Effector memory CD4-positive, alpha-beta T cell (primary cell): Measurements from ENCODE around the gene ASXL1.
"Not testable (repeated sequence)": the region's sequence is repeated elsewhere in the genome, so short reads cannot be mapped to it uniquely, and the experiment has no call there.

Source experiments
- DNase-seq, 3 donors: peaks; one replicate each; pipeline ENCODE4 v3.0.0-alpha.2; 2020
- H3K27ac ChIP-seq: 2 replicates; pipeline ENCODE4 v1.7.0; 2013; ENCODE audit warnings: mild to moderate bottlenecking, low read length, moderate library complexity; ENCODE audit not compliant: insufficient read depth, poor library complexity, severe bottlenecking
- H3K27me3 ChIP-seq: replicated peaks from 2 replicates; pipeline ENCODE4 v1.7.0; 2013; ENCODE audit warnings: mild to moderate bottlenecking, low read length; ENCODE audit not compliant: insufficient read depth, control insufficient read depth, poor library complexity, severe bottlenecking
- H3K36me3 ChIP-seq: 2 replicates; pipeline ENCODE4 v1.7.0; 2013; ENCODE audit warnings: mild to moderate bottlenecking, low read length, moderate library complexity; ENCODE audit not compliant: control insufficient read depth, insufficient read depth
- H3K4me1 ChIP-seq: 2 replicates; pipeline ENCODE4 v1.7.0; 2013; ENCODE audit warnings: low read length, mild to moderate bottlenecking; ENCODE audit not compliant: control insufficient read depth, insufficient read depth, poor library complexity, severe bottlenecking
- H3K4me3 ChIP-seq: 2 replicates; pipeline ENCODE4 v1.7.0; 2013; ENCODE audit warnings: low read length, low read depth, mild to moderate bottlenecking; ENCODE audit not compliant: insufficient read depth, poor library complexity, severe bottlenecking
- H3K9me3 ChIP-seq: 2 replicates; pipeline ENCODE4 v1.7.0; 2013; ENCODE audit warnings: mild to moderate bottlenecking, low read length, moderate library complexity; ENCODE audit not compliant: control insufficient read depth

ASXL1 gene

DNA sequence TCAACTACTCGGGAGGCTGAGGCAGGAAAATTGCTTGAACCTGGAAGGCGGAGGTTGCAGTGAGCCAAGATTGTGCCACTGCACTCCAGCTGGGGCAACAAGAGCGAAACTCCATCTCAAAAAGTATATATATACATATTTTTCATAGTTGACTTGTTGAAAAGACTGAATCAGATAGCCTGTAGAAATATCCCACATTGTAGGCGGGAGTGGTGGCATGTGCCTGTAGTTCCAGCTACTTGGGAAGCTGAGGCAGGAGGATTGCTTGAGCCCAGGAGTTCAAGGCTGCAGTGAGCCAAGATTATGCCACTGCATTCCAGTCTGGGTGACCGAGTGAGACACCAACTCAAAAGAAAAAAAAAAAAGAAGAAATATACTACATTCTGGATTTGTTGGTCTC, 34.4 kb upstream of the ASXL1 start:
- H3K4me1 ChIP-seq, H3K4me3 ChIP-seq, H3K9me3 ChIP-seq, H3K36me3 ChIP-seq, DNase-seq, H3K27ac ChIP-seq, H3K27me3 ChIP-seq: not testable (repeated sequence)

DNA sequence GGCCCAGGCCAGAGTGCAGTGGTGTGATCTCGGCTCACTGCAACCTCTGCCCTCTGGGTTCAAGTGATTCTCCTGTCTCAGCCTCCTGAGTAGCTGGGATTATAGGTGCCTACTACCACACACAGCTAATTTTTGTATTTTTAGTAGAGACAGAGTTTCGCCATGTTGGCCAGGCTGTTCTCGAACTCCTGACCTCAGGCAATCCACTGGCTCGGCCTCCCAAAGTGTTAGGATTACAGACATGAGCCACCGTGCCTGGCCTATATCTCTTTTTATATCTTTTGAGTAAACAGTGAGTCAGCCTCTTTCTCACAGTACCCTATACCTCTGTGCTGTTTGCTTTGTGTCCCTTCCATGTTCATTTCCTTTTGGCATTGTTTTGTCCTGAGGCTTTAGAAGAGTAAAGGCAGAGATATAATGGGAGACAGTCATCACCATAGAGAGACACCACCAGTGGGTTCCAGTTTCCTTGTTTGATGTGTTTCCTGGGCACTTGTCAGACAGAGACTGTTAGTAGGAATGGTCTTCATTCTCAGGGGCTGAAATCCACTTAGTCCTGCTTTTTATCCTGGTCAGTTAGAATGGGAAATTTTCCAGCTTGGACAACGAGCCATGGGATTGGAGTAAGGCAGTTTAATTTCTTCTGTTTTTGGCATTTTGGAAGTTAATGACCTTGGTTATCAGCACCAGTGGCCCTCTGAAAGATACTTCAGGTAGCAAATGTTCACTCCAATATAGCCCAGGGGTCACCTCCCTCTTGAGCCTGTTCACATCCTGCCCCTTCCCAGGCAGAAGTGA, 32.2 kb upstream of the ASXL1 start:
- Histone ChIP-seq H3K36me3 (peaks cover 14% of the 10 kb centered on the region), H3K27me3 (no peaks in the 10 kb centered on the region), H3K9me3 (no peaks in the 10 kb centered on the region), H3K4me3 (no peak overlapping the region), H3K27ac (no peak overlapping the region), H3K4me1 (no peaks in the 10 kb centered on the region)
- no peak for DNase-seq

DNA sequence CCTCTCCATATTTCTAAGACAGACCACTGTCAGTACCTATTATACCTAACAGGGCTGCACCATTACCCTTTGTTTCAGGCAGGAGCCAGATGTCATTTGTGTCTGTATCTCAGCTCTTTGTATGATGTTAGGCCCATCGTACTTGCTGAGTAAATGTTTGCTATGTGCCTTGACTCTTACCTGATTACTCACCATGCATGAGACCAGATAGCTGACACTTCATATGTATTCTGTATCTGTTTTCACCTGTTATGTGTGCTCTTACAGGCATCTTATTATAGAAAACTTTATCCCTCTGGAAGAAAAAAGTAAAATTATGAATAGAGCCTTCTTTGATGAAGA, 31.7 kb upstream of the ASXL1 start:
- Histone ChIP-seq H3K4me3 (no peak overlapping the region), H3K4me1 (no peaks in the 10 kb centered on the region), H3K9me3 (no peaks in the 10 kb centered on the region), H3K27me3 (no peaks in the 10 kb centered on the region), H3K36me3 (peaks cover 20% of the 10 kb centered on the region), H3K27ac (no peak overlapping the region)
- DNase-seq = no peak

DNA sequence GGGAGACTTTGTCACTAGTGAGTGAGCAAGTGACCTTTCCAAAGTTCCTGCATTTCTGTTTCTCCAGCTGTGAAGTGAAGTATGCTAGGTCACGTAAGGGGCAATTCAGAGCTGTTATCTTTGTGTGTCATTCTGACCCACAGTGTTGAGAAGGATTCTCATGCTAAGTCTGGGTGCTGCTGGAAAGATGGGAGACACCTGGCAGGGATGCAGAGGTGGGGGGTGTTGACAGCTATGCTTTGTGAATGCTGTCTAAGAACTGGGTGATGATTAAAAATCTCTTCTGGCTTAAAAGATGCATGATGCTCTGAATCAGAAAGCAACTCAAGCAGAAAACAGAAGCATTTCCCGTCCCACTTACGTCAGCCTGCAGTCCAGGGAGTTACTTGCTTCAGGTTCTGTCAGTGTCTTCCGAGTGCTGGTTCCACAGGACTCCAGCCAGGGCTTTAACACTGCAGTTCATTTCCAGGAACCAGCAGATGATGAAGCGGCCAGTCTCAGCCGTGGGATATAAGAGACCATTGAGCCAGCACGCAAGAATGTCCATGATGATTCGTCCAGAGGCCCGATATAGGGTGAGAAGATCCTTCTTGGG, 30.9 kb upstream of the ASXL1 start:
- H3K4me1 ChIP-seq = no peaks in the 10 kb centered on the region
- no peak overlapping the region for H3K27ac ChIP-seq

DNA sequence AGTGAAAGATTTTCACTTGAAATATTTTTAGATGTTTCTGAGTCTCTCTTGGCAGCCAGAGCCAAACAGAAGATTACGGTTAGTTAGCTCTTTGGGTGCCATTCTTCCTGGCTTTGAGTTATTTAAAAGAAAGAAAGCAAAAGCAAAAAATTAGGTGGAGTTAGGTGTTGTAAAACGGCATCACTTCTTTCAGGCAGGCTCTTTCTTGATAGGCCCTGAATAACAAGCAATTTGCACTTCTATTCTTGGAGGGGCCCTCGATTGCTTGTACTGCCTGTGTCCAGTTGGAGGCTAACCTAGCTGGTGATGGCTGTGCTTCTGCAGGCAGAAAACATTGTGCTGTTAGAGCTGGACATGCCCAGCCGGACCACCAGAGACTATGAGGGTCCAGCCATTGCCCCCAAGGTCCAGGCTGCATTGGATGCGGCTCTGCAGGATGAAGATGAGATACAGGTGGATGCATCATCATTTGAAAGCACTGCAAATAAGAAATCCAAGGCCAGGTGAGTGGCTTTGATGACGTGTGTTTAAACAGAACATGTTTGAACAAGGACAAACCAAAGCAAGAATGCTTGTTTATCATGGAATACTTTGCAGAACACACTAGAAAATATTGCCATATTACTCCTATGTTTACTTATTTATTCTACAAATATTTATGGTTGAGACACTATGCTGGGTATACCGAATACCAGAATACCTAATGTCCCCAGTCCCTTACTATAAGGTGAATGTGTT, 28.1 kb upstream of the ASXL1 start:
- Histone ChIP-seq H3K4me1 (peaks cover 15% of the 10 kb centered on the region), H3K27me3 (no peaks in the 10 kb centered on the region), H3K4me3 (no peak overlapping the region), H3K36me3 (peaks cover 21% of the 10 kb centered on the region), H3K27ac (no peak overlapping the region), H3K9me3 (no peaks in the 10 kb centered on the region)
- DNase-seq = no peak

More for the DNA sequence above, 30.9 kb upstream of the ASXL1 start:
- H3K4me3 ChIP-seq = no peak overlapping the region
- peaks cover 21% of the 10 kb centered on the region for H3K36me3 ChIP-seq
- DNase-seq = no peak
- H3K9me3 ChIP-seq = no peaks in the 10 kb centered on the region
- no peaks in the 10 kb centered on the region for H3K27me3 ChIP-seq

DNA sequence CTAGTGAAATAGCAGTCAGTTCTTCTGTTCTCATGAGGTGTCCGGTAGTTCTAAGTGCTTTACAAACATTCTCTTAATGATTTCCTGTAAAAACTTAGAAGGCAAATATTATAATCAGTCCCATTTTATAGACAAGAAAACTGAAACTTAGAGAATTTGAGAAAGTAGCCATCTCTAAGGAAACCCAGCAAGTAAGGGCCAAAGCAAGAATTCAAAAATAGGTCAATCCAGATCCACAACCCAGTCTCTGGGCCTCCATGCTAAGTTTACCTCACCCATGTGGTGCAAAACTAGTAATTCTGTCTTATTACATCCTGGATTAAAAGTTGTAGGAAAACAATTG, 27.6 kb upstream of the ASXL1 start:
- H3K9me3 ChIP-seq = no peaks in the 10 kb centered on the region
- H3K27ac ChIP-seq = no peak overlapping the region
- H3K27me3 ChIP-seq = no peaks in the 10 kb centered on the region
- no peak overlapping the region for H3K4me3 ChIP-seq
- DNase-seq = no peak
- H3K4me1 ChIP-seq = peaks cover 15% of the 10 kb centered on the region
- peaks cover 21% of the 10 kb centered on the region for H3K36me3 ChIP-seq

DNA sequence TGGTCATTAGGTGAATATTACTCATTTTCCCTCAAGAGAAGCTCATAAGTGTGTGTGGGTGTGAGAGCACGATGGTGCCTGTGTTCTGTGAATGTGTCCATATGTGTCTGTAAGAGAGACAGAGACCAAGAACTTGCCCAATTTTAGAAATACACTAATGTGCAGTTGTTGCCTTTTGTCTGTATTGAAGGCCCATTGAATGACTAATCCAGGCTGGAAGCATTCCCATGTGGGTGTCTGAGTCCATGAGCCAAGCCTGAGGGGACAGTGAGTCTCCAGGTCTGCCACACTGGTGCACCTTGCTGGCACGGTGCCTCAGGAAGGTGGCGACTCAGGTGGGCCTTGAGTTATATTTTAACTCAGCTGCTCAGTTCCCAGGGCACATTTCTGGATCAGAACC, 25.5 kb upstream of the ASXL1 start:
- DNase-seq = no peak
- H3K27me3 ChIP-seq = no peaks in the 10 kb centered on the region
- no peak overlapping the region for H3K4me3 ChIP-seq
- peaks cover 15% of the 10 kb centered on the region for H3K36me3 ChIP-seq
- H3K9me3 ChIP-seq = no peaks in the 10 kb centered on the region
- peaks cover 15% of the 10 kb centered on the region for H3K4me1 ChIP-seq
- H3K27ac ChIP-seq = no peak overlapping the region

DNA sequence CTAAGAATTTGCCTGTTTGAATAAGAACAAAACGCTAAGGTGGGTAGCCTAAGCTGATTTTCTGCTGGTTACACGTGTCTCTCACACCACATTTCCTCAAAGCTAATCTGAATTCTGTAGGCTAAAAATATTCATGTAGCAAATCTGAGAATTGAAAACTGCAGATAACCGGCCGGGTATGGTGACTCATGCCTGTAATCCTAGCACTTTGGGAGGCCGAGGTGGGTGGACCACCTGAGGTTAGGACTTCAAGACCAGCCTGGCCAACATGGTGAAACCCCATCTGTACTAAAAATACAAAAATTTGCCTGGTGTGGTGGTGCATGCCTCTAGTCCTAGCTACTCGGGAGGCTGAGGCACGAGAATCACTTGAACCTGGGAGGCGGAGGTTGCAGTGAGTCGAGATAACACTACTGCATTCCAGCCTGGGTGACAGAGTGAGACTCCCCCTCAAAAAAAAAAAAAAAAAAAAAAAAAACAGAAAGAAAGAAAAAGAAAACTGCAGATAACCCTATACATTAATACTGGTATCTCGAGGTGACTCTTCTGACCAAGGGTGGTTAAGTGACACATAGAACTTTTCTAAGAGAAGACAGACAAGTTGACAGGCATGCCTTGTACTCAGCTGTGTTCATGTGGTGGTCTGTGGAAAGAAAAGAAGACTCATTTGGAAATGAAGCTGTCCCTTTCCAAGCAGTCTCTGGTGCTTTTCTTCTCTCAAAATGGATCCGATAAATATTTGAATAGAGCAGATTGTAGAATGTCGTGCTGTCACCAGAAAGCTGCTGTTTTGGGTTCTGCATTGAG, 24.7 kb upstream of the ASXL1 start:
- Histone ChIP-seq H3K4me3 (no peak overlapping the region), H3K9me3 (no peaks in the 10 kb centered on the region), H3K4me1 (peaks cover 15% of the 10 kb centered on the region), H3K27ac (no peak overlapping the region), H3K27me3 (no peaks in the 10 kb centered on the region), H3K36me3 (peaks cover 14% of the 10 kb centered on the region)
- DNase-seq = no peak

DNA sequence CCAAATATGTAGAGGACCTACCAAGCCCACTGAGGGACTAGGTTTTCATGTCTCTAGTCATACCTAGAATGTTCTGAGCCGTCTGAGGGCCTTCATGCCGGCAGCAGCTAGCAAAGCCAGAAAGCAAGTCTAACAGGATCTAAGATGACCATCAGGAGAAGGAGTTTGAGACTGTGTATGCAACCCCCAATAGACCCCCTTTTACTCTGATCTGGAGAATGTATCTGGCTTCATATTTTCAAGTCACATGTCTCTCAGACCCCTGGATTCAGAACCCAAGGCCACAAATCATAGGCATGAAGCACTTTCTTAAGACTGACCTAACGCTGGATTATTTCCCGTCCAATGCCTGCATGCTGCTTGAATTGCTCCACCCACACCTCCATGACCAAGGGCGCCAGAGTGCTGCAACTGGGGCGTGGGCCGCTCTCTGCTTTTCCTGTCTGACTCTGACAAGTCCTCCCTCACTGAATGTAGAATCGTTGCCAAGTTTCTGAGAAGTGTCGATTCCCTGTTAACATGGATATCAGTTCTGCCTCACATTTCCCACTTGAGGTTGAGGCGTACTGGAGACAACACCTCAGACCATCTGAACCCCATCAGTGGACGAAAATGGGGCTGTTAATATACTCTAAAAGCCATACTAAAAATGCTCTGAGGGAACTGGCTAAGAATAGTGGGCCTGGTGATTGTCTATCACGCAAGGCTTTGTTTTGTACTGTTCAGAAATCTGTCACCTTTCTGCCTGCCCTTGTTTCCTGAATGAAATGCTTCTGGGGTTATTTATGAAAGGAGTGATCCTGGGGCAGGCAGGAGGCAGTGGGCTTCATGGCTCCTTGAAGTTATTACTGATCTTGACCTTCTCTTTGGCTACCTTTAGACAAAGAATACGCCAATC, 23.9 kb upstream of the ASXL1 start:
- peaks cover 14% of the 10 kb centered on the region for H3K36me3 ChIP-seq
- H3K4me1 ChIP-seq = peaks cover 15% of the 10 kb centered on the region
- H3K4me3 ChIP-seq = no peak overlapping the region
- H3K9me3 ChIP-seq = no peaks in the 10 kb centered on the region
- peak; percentile 9 to 22 (median 21) for DNase-seq
- peak overlapping the region; percentile 40 for H3K27ac ChIP-seq
- H3K27me3 ChIP-seq = no peaks in the 10 kb centered on the region
